ENCODE data around the gene MED12L.

Gene MED12L

DNA sequence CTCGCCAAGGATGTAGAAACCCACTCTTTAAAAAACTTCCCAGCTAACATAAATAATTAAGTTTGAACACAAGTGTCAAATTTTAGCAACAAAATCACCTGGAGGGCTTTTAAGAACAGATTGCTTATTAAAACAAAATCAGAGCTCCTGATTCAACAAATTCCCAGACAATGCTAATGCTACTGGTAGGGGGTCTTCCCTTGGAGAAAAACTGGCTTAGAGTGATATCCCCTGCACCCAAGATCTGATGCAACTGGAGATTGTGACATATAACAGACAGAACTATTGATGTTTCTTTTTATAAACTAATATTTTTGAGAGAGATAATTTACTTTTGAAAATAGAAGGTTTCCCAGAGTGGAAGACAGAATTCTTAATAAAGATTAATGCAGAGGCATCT lies 355.5 kb downstream of the MED12L start:
- Mint-ChIP-seq H3K9me3 (ENCODE audit: low read depth) (no peaks in the 10 kb centered on the region), H3K36me3 (no peaks in the 10 kb centered on the region), H3K4me3 (no peak overlapping the region), H3K27ac (no peak overlapping the region), H3K27me3 (no peaks in the 10 kb centered on the region), H3K4me1 (ENCODE audit: low read depth) (no peaks in the 10 kb centered on the region)

DNA sequence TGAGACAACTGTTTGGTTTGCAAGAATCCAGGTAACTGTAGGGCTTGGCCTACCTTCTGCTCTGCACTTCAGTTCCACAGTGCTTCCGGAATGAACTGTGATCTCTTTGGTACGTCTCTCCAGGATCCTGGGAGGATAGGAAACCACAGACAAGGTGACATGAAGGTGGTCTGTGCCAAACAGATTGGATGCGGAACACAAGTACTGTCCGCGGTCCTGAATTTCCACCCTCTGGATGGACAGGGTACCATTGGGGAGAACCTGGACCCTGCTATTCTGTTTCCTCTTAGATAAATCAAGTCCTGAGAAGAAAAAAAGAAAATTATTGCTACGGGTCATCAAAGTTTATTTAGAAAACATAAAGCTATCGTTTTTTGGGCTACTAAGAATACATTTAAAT lies 358.1 kb downstream of the MED12L start:
- H3K4me3 Mint-ChIP-seq: no peak overlapping the region
- H3K27ac Mint-ChIP-seq: no peak overlapping the region
- H3K4me1 Mint-ChIP-seq (ENCODE audit: low read depth): no peaks in the 10 kb centered on the region
- no peaks in the 10 kb centered on the region for H3K36me3 Mint-ChIP-seq
- H3K9me3 Mint-ChIP-seq (ENCODE audit: low read depth): no peaks in the 10 kb centered on the region
- no peaks in the 10 kb centered on the region for H3K27me3 Mint-ChIP-seq

DNA sequence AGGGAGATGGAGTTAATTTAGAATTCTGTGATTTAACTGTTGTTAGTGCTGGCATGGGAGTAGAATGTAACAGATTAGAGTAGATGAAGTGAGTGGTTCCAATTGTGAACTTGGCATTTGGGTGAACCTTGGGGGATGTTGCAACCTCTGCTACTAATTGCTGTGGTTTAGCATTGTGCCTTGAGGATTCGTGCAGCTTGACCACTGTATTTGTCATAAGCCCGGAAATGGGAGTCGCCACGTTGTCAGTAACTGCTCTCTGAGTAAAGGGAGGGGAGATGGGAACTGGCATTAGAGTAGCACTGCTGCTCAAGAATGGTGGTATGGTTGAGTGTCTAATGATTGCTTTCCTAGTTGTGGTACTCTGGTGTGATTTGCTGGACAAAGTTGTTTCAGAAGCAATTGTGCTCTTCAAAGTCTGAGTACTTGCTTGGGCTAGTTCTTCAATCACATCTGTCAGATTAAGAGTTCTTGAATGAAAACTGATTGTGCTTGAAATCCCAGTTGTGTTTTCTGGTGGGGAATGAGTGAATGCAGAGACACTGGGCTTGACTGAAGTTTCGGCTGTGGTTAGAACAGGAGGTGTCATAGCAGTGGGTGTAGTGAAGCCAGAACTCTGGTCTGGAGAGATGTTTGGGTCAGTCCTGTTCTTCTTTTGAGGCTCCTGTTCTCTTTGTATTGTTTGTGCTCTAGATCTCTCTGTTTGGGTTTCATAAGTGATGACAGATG lies 360.0 kb downstream of the MED12L start:
- Mint-ChIP-seq H3K27me3 (peaks cover 1% of the 10 kb centered on the region), H3K36me3 (no peaks in the 10 kb centered on the region), H3K9me3 (ENCODE audit: low read depth) (no peaks in the 10 kb centered on the region), H3K27ac (no peak overlapping the region), H3K4me3 (no peak overlapping the region), H3K4me1 (ENCODE audit: low read depth) (no peaks in the 10 kb centered on the region)

DNA sequence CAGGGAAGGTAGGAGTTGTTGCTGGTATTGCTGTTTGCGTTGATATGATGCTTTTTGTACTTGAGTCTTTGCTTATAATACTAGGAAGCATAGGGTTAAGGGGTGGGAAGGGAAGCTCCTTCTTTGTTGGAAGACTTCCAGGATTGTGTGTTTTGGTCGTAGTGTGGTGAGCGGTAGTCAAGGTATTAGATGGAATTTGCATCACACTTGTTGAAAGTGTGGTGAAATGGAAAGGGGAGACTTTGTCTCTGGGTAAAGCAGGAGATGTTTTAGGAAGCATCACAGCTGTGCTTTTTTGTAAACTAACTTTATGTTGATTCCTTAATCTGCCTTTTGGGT lies 360.5 kb downstream of the MED12L start:
- Mint-ChIP-seq H3K36me3 (no peaks in the 10 kb centered on the region), H3K4me3 (no peak overlapping the region), H3K27me3 (peaks cover 2% of the 10 kb centered on the region), H3K4me1 (ENCODE audit: low read depth) (no peaks in the 10 kb centered on the region), H3K27ac (no peak overlapping the region), H3K9me3 (ENCODE audit: low read depth) (no peaks in the 10 kb centered on the region)

DNA sequence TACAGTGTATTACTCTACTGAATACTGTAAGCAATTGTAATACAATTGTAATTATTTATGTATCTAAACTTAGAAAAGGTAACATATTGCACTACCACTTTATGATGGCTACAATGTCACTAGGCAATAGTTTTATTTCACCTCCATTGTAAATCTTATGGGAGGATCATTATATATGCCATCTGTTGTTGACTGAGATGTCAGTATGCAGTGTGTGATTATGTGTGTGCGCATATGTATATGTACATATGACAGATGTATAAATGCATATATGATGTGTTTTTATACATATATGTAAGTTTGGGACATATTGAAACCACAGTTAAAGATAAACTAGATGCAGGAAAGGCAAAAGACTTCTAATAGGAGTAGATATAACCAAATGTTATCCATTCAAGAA lies 366.9 kb downstream of the MED12L start:
- H3K4me3 Mint-ChIP-seq: no peak overlapping the region
- no peaks in the 10 kb centered on the region for H3K4me1 Mint-ChIP-seq (ENCODE audit: low read depth)
- H3K27me3 Mint-ChIP-seq: peaks cover 7% of the 10 kb centered on the region
- no peaks in the 10 kb centered on the region for H3K36me3 Mint-ChIP-seq
- H3K9me3 Mint-ChIP-seq (ENCODE audit: low read depth): no peaks in the 10 kb centered on the region
- H3K27ac Mint-ChIP-seq: no peak overlapping the region

DNA sequence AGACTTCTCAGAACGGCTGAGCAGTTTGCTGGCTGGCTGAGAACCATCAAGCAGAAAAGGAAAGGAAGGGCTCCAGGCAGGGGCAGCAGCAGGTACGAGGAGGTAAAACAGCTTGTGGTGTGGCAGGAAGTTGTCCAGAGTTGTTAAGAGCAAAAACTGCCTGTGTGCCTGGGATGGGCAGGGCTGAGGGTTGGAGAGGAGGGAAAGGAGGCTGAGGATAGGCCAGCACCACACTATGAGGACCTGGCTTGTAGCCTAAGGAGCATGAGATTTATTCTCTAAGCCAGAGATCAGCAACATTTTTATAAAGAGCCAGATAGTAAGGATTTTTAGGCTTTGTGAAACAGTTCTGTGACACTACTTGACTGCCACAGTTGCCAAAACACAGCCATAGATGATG lies 367.4 kb downstream of the MED12L start:
- no peak overlapping the region for H3K27ac Mint-ChIP-seq
- H3K4me1 Mint-ChIP-seq (ENCODE audit: low read depth): no peaks in the 10 kb centered on the region
- H3K4me3 Mint-ChIP-seq: no peak overlapping the region
- H3K36me3 Mint-ChIP-seq: no peaks in the 10 kb centered on the region
- H3K27me3 Mint-ChIP-seq: peaks cover 7% of the 10 kb centered on the region
- no peaks in the 10 kb centered on the region for H3K9me3 Mint-ChIP-seq (ENCODE audit: low read depth)

DNA sequence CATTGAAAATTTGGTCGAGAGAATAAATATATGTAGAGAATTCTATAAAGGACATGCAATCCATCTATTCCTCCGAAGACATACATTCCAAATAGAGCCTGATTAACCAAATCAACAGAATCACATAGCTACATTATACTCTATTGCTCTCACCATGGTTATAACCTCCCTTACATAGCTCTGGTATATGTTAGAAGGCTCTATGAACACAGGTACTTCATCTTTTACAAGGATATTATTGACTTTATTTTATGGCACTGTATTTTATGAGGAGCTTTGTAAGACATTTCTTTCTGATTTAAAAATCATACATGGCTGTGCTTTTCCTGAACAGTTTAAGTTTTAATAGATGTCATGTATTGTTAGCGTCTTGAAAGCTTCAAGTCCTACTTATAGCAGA lies 370.6 kb downstream of the MED12L start:
- Mint-ChIP-seq H3K36me3 (no peaks in the 10 kb centered on the region), H3K4me3 (no peak overlapping the region), H3K27ac (no peak overlapping the region), H3K9me3 (ENCODE audit: low read depth) (no peaks in the 10 kb centered on the region), H3K27me3 (peaks cover 7% of the 10 kb centered on the region), H3K4me1 (ENCODE audit: low read depth) (peaks cover 2% of the 10 kb centered on the region)

DNA sequence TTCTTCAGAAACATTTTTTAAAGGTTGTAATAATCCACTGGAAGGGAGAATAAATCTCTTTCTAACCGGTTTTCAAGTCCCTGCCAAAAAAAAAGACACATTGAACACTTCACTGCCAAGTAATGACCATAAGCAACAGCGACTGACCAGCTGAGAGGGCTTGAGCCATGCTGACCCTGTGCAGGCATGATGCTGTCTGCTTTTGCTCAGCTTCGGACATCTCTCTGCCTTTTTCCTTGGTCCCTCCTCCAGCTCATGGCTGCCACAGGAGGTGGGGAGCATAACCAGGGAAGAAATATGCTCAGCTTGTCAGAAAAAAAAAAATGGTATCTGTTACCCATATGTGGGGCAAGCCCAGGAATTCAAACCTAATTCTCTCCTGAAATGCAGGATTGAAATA lies 373.9 kb downstream of the MED12L start:
- Mint-ChIP-seq H3K36me3 (no peaks in the 10 kb centered on the region), H3K27ac (no peak overlapping the region), H3K9me3 (ENCODE audit: low read depth) (no peaks in the 10 kb centered on the region), H3K4me1 (ENCODE audit: low read depth) (peaks cover 2% of the 10 kb centered on the region), H3K4me3 (no peak overlapping the region), H3K27me3 (peaks cover 11% of the 10 kb centered on the region)

DNA sequence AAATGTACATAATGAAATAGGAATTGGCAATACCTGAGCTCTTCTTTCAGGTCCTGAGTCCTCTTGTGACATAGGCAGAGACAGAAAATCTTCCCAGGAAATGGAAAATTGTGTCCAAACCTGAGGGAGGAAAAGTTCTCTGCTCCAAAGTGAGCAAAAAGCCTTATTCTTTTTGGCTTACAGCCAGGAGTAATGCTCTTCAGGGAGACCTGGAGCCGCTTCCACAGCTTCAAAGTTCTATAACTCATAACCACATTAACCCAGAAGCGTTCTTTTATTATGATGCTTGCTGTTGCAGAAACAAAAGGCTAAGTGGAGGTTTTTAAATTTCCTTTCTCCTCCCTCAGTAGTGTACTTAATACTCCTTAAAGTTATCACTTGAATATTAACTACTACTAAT lies 374.8 kb downstream of the MED12L start:
- Mint-ChIP-seq H3K9me3 (ENCODE audit: low read depth) (no peaks in the 10 kb centered on the region), H3K27ac (no peak overlapping the region), H3K36me3 (no peaks in the 10 kb centered on the region), H3K27me3 (peaks cover 11% of the 10 kb centered on the region), H3K4me3 (peak overlapping the region; percentile 68), H3K4me1 (ENCODE audit: low read depth) (peaks cover 2% of the 10 kb centered on the region)

DNA sequence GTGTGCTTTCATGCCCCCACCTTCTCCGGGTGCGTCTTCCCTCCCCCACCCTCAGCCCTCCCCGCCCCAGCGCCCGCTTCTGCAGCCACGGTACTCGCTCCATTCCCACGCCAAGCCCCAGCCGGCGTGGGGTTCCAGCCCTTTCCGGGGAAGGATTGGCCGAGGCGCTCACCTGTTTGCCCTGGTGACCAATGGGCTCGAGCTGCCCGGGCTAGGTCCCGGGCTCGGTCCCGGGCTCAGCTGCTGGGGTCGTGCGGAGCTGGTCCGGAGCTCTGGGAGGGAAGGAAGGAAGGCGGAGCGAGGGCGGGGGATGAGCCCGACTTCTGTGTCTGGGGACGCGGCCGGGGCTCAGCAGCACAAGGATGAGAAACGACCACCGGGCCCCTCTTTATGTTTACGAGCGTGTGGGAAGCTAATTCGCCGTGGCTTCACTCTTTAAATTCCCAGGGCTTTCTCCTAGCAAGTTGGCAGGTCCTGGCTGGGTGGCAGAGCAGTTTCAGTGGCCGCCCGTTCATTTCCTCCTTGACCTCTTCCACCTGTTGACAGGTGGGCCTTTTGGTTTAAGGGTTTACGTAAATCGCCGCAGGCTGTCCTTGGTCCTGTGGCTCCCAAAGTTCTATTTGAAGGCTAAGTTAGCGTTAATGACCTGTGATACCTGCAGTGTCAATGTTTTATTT lies 375.4 kb downstream of the MED12L start, which contains the start of gene IGSF10:
TSS of gene IGSF10 (minus strand) at position 288 of the 677 bp plus-strand sequence. CDS start 2,352 bp downstream, outside the sequence.
- Mint-ChIP-seq H3K27ac (no peak within 1 kb of the TSS), H3K9me3 (ENCODE audit: low read depth) (no peaks in the 10 kb centered on the region), H3K27me3 (peaks cover 13% of the 10 kb centered on the region), H3K36me3 (no peaks in the 10 kb centered on the region), H3K4me1 (ENCODE audit: low read depth) (peaks cover 2% of the 10 kb centered on the region), H3K4me3 (peak within 1 kb of the TSS; percentile 68)

DNA sequence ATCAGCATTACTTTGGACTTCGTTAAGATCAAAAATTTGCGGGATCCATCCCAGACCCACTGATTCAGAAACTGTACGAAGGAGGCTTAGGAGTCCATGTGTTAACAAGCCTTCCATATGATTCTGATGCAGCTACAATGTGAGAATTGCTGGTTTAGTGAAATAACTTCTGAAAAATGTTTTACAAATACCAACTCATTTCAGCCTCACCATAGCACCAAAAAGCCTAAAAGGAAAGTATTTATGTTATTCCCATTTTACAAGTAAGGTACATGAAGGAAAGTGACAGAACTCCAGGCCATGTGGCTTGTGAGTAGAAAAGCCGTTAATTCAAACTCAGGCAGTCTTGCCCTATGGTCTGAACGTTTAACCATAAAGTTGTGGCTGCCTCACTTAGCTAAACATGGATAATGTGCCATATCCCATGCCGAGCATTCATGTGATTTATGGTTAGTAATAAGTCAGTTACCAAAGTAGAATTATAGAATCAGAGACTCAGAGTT lies 376.9 kb downstream of the MED12L start:
- H3K4me1 Mint-ChIP-seq (ENCODE audit: low read depth): peaks cover 2% of the 10 kb centered on the region
- no peaks in the 10 kb centered on the region for H3K9me3 Mint-ChIP-seq (ENCODE audit: low read depth)
- peaks cover 11% of the 10 kb centered on the region for H3K27me3 Mint-ChIP-seq
- no peaks in the 10 kb centered on the region for H3K36me3 Mint-ChIP-seq
- H3K27ac Mint-ChIP-seq: no peak overlapping the region
- H3K4me3 Mint-ChIP-seq: no peak overlapping the region

DNA sequence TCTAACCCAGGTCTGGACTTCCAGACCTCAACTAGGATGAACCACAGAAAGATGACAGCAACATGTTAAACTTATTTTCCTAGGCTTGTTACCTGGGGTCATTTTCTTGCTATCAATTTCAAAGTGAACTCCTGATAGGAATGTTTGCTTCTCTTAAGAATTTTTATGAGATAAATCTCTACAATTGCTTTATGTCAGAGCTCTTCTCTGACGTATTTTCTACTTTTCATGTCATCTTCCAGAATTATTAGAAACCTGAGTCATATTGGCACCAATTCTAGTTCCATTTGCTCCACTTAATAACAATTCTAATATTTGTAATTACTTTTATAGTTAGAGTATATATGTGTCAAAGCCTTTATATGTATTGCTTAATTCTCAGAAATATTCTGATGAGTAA lies 377.5 kb downstream of the MED12L start:
- peaks cover 2% of the 10 kb centered on the region for H3K4me1 Mint-ChIP-seq (ENCODE audit: low read depth)
- H3K4me3 Mint-ChIP-seq: no peak overlapping the region
- no peaks in the 10 kb centered on the region for H3K9me3 Mint-ChIP-seq (ENCODE audit: low read depth)
- no peak overlapping the region for H3K27ac Mint-ChIP-seq
- H3K36me3 Mint-ChIP-seq: no peaks in the 10 kb centered on the region
- peaks cover 11% of the 10 kb centered on the region for H3K27me3 Mint-ChIP-seq

DNA sequence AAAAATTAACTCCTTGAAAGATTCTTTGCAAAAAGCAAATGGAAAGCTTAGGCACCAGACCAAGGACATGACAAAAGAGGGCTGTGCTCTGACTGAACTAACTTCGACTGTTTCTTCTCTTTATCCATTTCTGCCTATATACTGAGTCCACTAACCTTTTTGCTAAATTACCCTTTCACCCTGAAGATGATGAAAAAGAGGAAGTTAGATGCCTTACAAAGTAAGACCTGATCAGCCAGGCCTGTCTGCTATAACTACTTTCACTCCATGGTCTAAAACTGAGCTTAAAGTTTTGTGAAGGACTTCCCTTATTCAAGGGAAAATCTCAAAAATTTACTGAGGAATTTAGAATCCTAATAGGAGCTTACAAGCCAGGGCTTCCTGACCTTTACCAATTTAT lies 381.6 kb downstream of the MED12L start:
- Mint-ChIP-seq H3K4me3 (no peak overlapping the region), H3K36me3 (no peaks in the 10 kb centered on the region), H3K27me3 (peaks cover 3% of the 10 kb centered on the region), H3K9me3 (ENCODE audit: low read depth) (no peaks in the 10 kb centered on the region), H3K27ac (no peak overlapping the region), H3K4me1 (ENCODE audit: low read depth) (no peaks in the 10 kb centered on the region)

DNA sequence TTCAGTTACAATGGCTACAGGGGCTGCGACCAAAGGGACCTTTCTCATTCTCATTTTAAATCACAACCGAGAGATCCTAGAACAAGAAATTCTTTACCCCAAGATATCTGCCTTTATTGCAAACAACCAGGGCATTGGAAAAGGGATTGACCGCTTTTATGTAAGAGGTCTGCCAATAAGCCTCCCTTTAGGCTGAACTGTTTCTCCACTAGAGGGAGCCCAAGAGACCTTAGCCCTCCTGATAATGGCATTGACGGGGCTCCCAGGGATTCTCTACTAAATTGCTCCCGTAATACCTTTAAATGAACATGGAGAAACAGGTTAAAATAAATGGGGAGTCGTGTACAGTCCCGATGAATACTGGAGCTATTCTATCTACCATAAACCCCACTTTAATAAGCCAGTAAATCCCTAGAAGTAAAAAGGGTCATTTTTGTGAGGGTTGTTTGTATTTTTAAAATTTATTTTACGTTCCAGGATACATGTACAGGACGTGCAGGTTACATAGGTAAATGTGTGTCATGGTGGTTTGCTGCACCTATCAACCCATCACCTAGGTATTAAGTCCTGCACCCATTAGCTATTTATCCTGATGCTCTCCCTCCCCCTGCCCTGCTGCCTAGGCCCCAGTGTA lies 382.9 kb downstream of the MED12L start:
- no peak overlapping the region for H3K27ac Mint-ChIP-seq
- H3K27me3 Mint-ChIP-seq: peaks cover 2% of the 10 kb centered on the region
- H3K4me1 Mint-ChIP-seq (ENCODE audit: low read depth): no peaks in the 10 kb centered on the region
- H3K9me3 Mint-ChIP-seq (ENCODE audit: low read depth): no peaks in the 10 kb centered on the region
- no peaks in the 10 kb centered on the region for H3K36me3 Mint-ChIP-seq
- no peak overlapping the region for H3K4me3 Mint-ChIP-seq

DNA sequence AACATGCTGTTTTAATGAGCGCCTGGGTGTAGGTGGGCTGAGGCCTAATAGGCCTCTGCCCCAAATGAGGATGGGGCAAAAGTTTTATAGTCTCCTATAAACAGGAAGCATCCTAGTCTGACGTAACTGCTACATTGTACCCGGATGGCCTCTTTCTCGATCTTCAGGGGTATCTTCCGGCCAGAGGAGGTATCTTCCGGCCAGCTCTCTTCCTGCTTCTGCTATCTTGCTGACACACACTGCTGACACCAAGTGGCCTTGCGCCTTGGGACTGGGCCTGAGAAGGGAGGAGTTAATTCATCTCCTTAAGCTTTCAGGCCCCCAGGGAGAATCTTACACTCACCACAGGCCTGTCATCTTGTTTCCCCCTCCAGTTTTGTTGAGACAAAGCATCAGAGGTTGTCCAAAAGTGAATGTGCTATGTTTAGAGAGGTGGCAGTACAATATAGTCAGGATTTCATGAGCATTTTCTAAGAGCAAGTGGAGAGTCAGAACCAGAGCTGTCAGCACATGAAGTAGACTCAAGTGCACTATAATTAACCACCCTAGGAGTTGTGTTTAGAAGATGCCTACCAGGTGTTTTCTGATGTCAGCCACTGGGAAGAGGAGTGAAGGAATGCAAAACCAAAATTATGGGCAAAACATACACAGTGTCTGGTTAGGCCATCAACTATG lies 391.0 kb downstream of the MED12L start:
- H3K9me3 Mint-ChIP-seq (ENCODE audit: low read depth): no peaks in the 10 kb centered on the region
- H3K4me1 Mint-ChIP-seq (ENCODE audit: low read depth): no peaks in the 10 kb centered on the region
- H3K27ac Mint-ChIP-seq: no peak overlapping the region
- peaks cover 8% of the 10 kb centered on the region for H3K27me3 Mint-ChIP-seq
- no peaks in the 10 kb centered on the region for H3K36me3 Mint-ChIP-seq
- no peak overlapping the region for H3K4me3 Mint-ChIP-seq
